Measurements from ENCODE around the gene C1orf198. TPM values are rescaled to one million over a fixed set of nuclear protein-coding genes. Genes with fewer than 3 reads are reported as not detected.

The C1orf198 gene
- total and polyA plus RNA-seq, 2 of the 8 experiments (the other 6 are each of a cell fraction or from before 2014, with no cell fraction given): 30.6 to 45.0 TPM

DNA sequence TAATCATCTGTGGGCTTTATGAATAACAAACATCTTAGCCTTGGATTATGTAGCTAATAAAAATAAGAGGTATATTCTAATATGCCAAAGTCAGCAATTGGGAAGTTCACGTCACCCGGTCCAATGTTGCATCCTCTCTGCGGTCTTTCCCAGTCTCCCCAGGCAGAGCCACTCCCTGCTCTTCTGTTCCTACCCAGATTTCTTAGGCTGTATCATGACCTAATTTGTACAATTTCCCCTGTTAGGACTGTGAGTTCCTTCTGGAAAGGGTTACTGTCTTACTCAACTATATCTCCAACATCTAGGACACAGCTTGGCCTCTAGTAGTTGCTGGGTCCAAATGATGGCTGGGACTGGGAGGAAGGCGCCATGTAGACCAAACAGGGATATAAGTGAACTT lies 29.8 kb upstream of the C1orf198 start:
- no peak overlapping the region for H2BK20ac ChIP-seq (ENCODE audit: low read length)
- no peak overlapping the region for H2BK12ac ChIP-seq (ENCODE audit: low read depth, low read length)
- H3K79me1 ChIP-seq (ENCODE audit: low read depth, low read length): no peaks in the 10 kb centered on the region
- H3K18ac ChIP-seq (ENCODE audit: extremely low read depth, low read length): no peak overlapping the region
- H2BK15ac ChIP-seq (ENCODE audit: low read length): no peak overlapping the region
- no peaks in the 10 kb centered on the region for H3K9me3 ChIP-seq (ENCODE audit: insufficient read depth in 2 of 2, low read depth in 1 of 2, low read length in 1 of 2)
- TF ChIP-seq MAX (IDR thresholded peaks at IDR 0.05): no peak
- no peak for TF ChIP-seq PHF8 (conservative IDR thresholded peaks at IDR 0.05; ENCODE audit: low read depth, low read length)
- no peak for TF ChIP-seq BRCA1 (IDR thresholded peaks at IDR 0.05; ENCODE audit: low read depth, low read length)
- no peak for TF ChIP-seq CHD1 (IDR thresholded peaks at IDR 0.05; ENCODE audit: low read depth, low read length)
- TF ChIP-seq CBX5 (IDR thresholded peaks at IDR 0.05; ENCODE audit: low read depth, low read length): no peak
- no peak for TF ChIP-seq TEAD4 (IDR thresholded peaks at IDR 0.05; ENCODE audit: low read depth, low read length)
- TF ChIP-seq CTBP2 (IDR thresholded peaks at IDR 0.05; ENCODE audit: borderline replicate concordance, insufficient read depth, insufficient read length, low read length): no peak
- no peak for TF ChIP-seq BCL11A (IDR thresholded peaks at IDR 0.05; ENCODE audit: low read depth in 2 of 2, low read length in 2 of 2)
- no peak for TF ChIP-seq SP1 (IDR thresholded peaks at IDR 0.05; ENCODE audit: low read depth, low read length)
- no peak for TF ChIP-seq SP2 (IDR thresholded peaks at IDR 0.05; ENCODE audit: low read length)
- no peak for TF ChIP-seq RFX5 (IDR thresholded peaks at IDR 0.05; ENCODE audit: borderline replicate concordance, low read depth, low read length)
- TF ChIP-seq RNF2 (IDR thresholded peaks at IDR 0.05; ENCODE audit: borderline replicate concordance, low read depth, low read length, missing control alignments, poor library complexity, severe bottlenecking): no peak
- no peak for TF ChIP-seq POLR2A (IDR thresholded peaks at IDR 0.05; ENCODE audit: control extremely low read depth in 1 of 2, low read depth in 2 of 2, low read length in 2 of 2)
- TF ChIP-seq MAFK (IDR thresholded peaks at IDR 0.05; ENCODE audit: low read depth, low read length): no peak
- no peak overlapping the region for H4K8ac ChIP-seq (ENCODE audit: extremely low read depth, insufficient read depth, low read length)
- no peak overlapping the region for H2AFZ ChIP-seq (ENCODE audit: low read length)
- no peak overlapping the region for H3K23ac ChIP-seq (ENCODE audit: insufficient read length)
- no peak overlapping the region for H2AK5ac ChIP-seq (ENCODE audit: low read depth, low read length)
- no peaks in the 10 kb centered on the region; a peak in 1 of 7 replicates for H3K4me1 ChIP-seq (replicated peaks in 1 of 4; ENCODE audit: control insufficient read depth in 3 of 4, insufficient read depth in 4 of 4, low read length in 3 of 4)
- no peaks in the 10 kb centered on the region for H3K36me3 ChIP-seq (ENCODE audit: control insufficient read depth in 2 of 4, insufficient read depth in 4 of 4, low read length in 3 of 4)
- H2BK120ac ChIP-seq (replicated peaks; ENCODE audit: low read depth, low read length): no peak overlapping the region
- no peak overlapping the region for H3K14ac ChIP-seq (ENCODE audit: insufficient read length)
- no peak overlapping the region for H4K5ac ChIP-seq (ENCODE audit: insufficient read length, low read depth, low read length)
- H4K91ac ChIP-seq (replicated peaks; ENCODE audit: insufficient read length, low read length): no peak overlapping the region
- H3K56ac ChIP-seq (replicated peaks; ENCODE audit: insufficient read length, low read depth, low read length): no peak overlapping the region
- no peak overlapping the region for H3K4me2 ChIP-seq (ENCODE audit: insufficient read depth in 1 of 2, low read depth in 2 of 2, low read length in 2 of 2)
- WGBS, 2 experiments (ENCODE audit: extremely low coverage in 1 of 2, insufficient coverage in 1 of 2, insufficient read length in 1 of 2, insufficient replicate concordance in 2 of 2, low coverage in 1 of 2, low lambda C conversion rate in 2 of 2, missing lambda C conversion rate in 1 of 2): 91% methylated on average over 4 of the region's 4 CpGs; no CpG with 5 or more reads in 1 of the 2 experiments
- no peaks in the 10 kb centered on the region for H3K79me2 ChIP-seq (ENCODE audit: control insufficient read depth in 1 of 2, insufficient read depth in 2 of 2, low read length in 2 of 2)
- no peaks in the 10 kb centered on the region; a peak in 1 of 7 replicates for H3K27me3 ChIP-seq (replicated peaks in 1 of 4; ENCODE audit: control insufficient read depth in 3 of 4, extremely low read depth in 1 of 4, insufficient read depth in 3 of 4, low read length in 3 of 4)
- H2BK5ac ChIP-seq (ENCODE audit: low read depth, low read length): no peak overlapping the region
- CTCF ChIA-PET (ENCODE audit: partially characterized antibody): no interaction called here
- no peak overlapping the region for H3K9ac ChIP-seq (replicated peaks in 1 of 4; ENCODE audit: extremely low read depth in 1 of 4, low read depth in 3 of 4, low read length in 3 of 4)
- POLR2A ChIA-PET (ENCODE audit: partially characterized antibody): no interaction called here
- FAIRE-seq (no peak), DNase-seq (ENCODE audit: low read depth in 1 of 2, low spot score in 2 of 2) (no peak)
- H3K4me3 ChIP-seq (ENCODE audit: extremely low read depth in 1 of 4, insufficient read depth in 2 of 4, low read depth in 3 of 4, low read length in 4 of 4): no peak overlapping the region
- no peaks in the 10 kb centered on the region for H4K20me1 ChIP-seq (replicated peaks in 1 of 2; ENCODE audit: control insufficient read depth in 1 of 2, insufficient read depth in 2 of 2, low read length in 2 of 2)
- H3K23me2 ChIP-seq (ENCODE audit: low read depth, low read length): no peaks in the 10 kb centered on the region
- H3K4ac ChIP-seq (replicated peaks; ENCODE audit: insufficient read length, low read depth, low read length): no peak overlapping the region
- H3K27ac ChIP-seq (ENCODE audit: low read depth, low read length): no peak overlapping the region
